Measurements from ENCODE around the gene AUTS2. TPM values are rescaled to one million over a fixed set of nuclear protein-coding genes. Genes with fewer than 3 reads are reported as not detected.

AUTS2 gene
- total and polyA plus RNA-seq, 2 of the 8 experiments (the other 6 are each of a cell fraction or from before 2014, with no cell fraction given): 25.9 to 101 TPM

DNA sequence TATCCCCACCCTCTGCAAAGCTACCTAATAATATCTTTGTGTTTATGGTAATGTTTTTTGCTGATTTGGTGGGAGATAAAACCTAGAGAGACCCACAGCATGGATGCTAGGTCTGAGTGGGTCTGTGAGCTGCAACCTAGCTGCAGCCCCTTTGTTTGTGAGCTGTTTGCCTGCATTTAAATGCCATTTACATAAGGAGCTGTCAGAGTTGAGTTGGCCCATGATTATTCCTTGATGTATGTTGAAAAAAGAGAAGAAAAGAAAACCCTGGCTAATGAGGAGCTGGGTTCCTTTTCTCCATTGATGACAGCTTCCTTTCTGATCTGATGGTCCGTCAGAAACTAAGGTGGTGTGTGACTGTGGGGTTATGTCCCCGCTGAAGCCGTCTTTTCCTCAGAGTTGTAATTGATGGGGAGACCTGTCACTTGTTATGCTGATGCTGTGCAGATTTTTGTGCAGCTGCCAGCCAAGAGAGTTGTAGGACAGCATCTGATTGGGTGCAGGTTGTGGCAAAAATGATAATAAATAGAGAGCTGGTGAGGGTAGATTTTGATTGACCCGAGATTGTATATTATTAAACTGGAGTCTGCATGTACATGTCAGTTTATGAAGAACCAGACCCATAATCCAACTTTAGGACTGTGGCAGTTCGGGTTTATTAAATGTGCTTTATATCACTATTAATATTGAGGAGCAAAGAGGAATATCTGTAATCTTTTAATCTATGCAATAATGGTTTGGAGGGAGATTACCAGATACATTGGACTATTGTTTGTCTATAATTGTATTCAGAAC lies 219.8 kb downstream of the AUTS2 start (continued):
- TF ChIP-seq, protein P1, sequence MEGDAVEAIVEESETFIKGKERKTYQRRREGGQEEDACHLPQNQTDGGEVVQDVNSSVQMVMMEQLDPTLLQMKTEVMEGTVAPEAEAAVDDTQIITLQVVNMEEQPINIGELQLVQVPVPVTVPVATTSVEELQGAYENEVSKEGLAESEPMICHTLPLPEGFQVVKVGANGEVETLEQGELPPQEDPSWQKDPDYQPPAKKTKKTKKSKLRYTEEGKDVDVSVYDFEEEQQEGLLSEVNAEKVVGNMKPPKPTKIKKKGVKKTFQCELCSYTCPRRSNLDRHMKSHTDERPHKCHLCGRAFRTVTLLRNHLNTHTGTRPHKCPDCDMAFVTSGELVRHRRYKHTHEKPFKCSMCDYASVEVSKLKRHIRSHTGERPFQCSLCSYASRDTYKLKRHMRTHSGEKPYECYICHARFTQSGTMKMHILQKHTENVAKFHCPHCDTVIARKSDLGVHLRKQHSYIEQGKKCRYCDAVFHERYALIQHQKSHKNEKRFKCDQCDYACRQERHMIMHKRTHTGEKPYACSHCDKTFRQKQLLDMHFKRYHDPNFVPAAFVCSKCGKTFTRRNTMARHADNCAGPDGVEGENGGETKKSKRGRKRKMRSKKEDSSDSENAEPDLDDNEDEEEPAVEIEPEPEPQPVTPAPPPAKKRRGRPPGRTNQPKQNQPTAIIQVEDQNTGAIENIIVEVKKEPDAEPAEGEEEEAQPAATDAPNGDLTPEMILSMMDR (IDR thresholded peaks at IDR 0.05; ENCODE audit: control extremely low read depth in 1 of 3, insufficient read depth in 1 of 3, low read depth in 1 of 3, low read length in 3 of 3): no peak
